ENCODE measurements around the gene SPP2.

The SPP2 gene

GRCh38 chr2:234098681-234099080 lies 48.2 kb downstream of the SPP2 start:
- DNase-seq = no peak

- DNase-seq = no peak
Measured at GRCh38 chr2:234099266-234099665, 48.8 kb downstream of the SPP2 start.

- DNase-seq = no peak
Measured at GRCh38 chr2:234100686-234101085, 50.2 kb downstream of the SPP2 start.

- DNase-seq = peak; percentile 64 to 76
Measured at GRCh38 chr2:234102112-234102511, 51.6 kb downstream of the SPP2 start.

- DNase-seq = no peak
Measured at GRCh38 chr2:234107861-234108260, 57.4 kb downstream of the SPP2 start.

GRCh38 chr2:234109321-234109720 lies 58.8 kb downstream of the SPP2 start:
- no peak for DNase-seq

GRCh38 chr2:234110219-234110618 lies 59.7 kb downstream of the SPP2 start:
- DNase-seq = no peak

GRCh38 chr2:234111523-234111922 lies 61.0 kb downstream of the SPP2 start:
- DNase-seq = no peak

GRCh38 chr2:234116010-234116409 lies 65.5 kb downstream of the SPP2 start:
- no peak for DNase-seq

GRCh38 chr2:234121999-234122398 lies 71.5 kb downstream of the SPP2 start:
- no peak for DNase-seq

GRCh38 chr2:234125451-234126145 lies 75.1 kb downstream of the SPP2 start:
- peak; percentile 18 to 28 for DNase-seq

GRCh38 chr2:234126146-234126470 lies 75.6 kb downstream of the SPP2 start:
- DNase-seq = no peak

Data from NCI-H526 (cell line).